GM18873 (cell line): ENCODE measurements around the gene SEMA5A.
"Not testable (repeated sequence)": the region's sequence is repeated elsewhere in the genome, so short reads cannot be mapped to it uniquely, and the experiment has no call there.

Experiments used
- ATAC-seq: cut with Tn5 transposase; IDR thresholded peaks from one replicate; pipeline ENCODE4 v1.9.1; 2021; ENCODE audit warnings: mild to moderate bottlenecking, moderate library complexity, moderate number of reproducible peaks; ENCODE audit not compliant: unreplicated experiment, low FRiP score

SEMA5A gene

DNA sequence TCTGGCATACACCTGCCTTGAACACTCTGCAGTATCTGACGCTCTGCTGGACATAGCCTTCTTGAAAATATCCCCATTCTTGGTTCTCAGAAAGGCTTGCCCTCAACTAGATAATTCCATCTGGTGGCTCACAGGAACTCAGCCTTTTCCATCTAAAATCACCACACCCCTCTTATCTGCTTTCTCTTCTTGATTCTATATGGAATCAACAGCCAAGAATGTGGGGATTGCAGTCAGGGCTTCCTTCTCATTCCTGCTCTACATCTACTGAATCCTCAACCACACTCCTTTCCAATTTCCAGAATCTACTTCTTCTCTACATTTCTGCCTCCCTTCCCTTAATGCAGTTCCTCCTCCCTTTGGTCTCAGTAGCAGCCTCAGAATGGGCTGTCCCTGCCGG lies 170.1 kb downstream of the SEMA5A start:
- ATAC-seq = no peak

- no peak for ATAC-seq
Observed at GRCh38 chr5:9374025-9374424, 171.8 kb downstream of the SEMA5A start.

DNA sequence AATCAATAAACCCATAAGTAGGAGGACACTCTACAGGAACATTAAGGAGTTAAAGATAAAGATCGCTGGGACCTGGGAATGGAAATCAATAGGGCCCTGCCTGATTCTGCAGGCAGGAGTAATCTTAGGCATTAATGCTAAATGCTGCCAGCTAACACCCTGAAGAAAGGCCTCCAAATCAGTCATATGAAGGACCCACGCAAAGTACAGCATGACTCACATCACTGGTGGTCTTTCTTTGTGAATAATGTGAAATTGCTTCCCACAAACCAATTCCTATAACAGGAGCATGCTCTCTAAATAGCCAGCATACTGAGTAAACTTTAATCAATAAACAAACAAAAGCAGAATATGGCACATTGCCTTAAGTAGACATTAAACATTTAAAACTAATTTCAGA lies 172.3 kb downstream of the SEMA5A start:
- no peak for ATAC-seq

- ATAC-seq = no peak
Observed at GRCh38 chr5:9370256-9370655, 175.6 kb downstream of the SEMA5A start.

GRCh38 chr5:9365512-9365911 lies 180.4 kb downstream of the SEMA5A start:
- no peak for ATAC-seq

- ATAC-seq = peak; percentile 18
Observed at GRCh38 chr5:9363449-9363848, 182.4 kb downstream of the SEMA5A start.

- peak; percentile 58 for ATAC-seq
Observed at GRCh38 chr5:9363026-9363425, 182.8 kb downstream of the SEMA5A start.

DNA sequence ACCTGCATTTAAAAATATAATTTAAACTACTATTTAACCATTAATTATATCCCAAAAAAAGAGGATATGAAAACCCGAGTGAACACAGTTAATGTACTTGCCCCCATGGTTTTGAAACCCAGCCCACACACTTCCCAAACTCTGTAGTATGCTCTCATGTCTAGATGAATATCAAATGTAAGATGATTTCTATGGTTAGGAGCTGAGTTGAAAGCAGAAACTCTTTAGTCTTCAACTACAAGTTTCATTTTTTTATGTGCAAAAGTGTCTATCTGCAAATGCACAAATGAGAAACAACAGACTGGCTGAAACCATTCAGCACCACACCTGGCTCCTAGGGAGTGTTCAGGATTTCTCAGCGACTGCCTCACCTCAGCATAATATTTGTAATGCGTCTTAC lies 183.3 kb downstream of the SEMA5A start:
- peak; percentile 40 for ATAC-seq

- peak; percentile 57 for ATAC-seq
Observed at GRCh38 chr5:9361835-9362234, 184.0 kb downstream of the SEMA5A start.

- no peak for ATAC-seq
Observed at GRCh38 chr5:9358961-9359685, 186.8 kb downstream of the SEMA5A start.

GRCh38 chr5:9356351-9356825 lies 189.5 kb downstream of the SEMA5A start:
- no peak for ATAC-seq

DNA sequence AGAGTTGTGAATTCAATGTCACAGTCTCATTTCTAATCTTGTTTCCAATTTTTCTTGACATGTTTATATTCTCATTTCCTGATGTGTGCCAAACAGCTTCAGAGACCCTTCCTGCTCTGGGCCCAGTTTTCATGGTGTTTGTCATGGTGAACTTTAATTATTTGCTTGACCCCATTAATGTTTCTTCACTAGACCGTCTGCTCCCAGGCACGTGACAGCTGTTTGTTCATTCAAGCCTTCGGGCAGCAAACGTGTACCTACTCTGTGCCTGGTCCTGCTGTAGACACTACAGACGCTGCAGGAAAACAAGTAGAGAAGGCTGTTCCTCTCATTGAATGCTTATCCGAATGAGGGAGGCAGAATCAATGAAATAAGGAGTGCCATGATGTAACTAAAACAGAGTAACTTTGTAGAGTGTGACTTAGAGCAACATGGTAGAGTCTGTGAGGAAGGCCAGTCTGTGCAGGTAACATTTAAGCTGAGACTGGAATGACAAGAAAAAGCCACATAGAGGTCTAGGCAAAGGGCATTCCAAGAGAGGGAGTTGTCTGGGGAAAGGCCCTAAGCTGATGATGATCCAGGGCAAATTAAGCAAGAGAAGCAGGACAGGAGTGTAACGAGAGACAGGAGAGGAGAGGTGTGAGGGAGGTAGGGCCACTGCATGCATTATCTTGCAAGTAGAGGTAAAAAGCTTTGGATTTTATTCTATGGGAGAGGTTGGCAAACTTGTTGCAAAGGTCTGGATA lies 191.4 kb downstream of the SEMA5A start:
- ATAC-seq = no peak

DNA sequence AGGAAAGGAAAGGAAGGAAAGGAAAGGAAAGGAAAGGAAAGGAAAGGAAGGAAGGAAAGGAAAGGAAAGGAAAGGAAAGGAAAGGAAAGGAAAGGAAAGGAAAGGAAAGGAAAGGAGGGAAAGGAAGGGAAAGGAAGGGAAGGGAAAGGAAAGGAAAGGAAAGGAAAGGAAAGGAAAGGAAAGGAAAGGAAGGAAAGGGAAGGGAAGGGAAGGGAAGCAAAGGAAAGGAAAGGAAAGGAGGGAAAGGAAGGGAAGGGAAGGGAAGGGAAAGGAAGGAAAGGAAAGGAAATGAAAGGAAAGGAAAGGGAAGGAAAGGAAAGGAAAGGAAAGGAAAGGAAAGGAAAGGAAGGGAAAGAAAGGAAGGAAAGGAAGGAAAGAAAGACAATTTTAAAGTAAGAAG lies 192.8 kb downstream of the SEMA5A start:
- ATAC-seq = not testable (repeated sequence)

- no peak for ATAC-seq
Observed at GRCh38 chr5:9351546-9351945, 194.3 kb downstream of the SEMA5A start.

- ATAC-seq = no peak
Observed at GRCh38 chr5:9350301-9350797, 195.5 kb downstream of the SEMA5A start.

DNA sequence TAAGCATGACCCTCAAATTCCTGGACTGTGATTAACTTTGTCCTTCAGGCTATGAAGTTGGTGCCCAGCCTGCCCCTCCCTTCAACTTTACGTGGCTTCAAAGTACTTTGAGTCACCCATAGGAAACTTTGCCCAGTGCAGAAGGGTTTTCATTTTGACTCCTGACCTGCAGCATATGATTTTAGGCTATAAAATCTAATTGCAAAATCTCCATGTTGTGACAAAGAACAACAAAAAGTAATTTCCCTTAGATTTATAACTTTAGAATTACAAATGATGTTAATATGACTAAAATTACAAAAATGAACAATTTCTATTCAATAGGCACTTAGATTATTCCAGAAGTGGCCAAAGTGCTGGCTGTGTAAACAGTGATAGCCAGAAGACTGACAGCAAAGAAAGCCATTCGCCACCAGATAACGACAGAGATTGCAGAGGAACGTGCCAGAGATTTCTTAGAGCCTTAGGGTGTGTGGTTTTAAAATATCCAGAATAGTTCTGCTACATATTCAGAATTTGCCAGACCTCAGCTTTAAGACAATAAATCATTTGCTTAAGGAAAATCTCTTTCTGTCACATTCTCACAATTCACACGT lies 197.4 kb downstream of the SEMA5A start:
- no peak for ATAC-seq

GRCh38 chr5:9347541-9348295 lies 198.2 kb downstream of the SEMA5A start:
- no peak for ATAC-seq

DNA sequence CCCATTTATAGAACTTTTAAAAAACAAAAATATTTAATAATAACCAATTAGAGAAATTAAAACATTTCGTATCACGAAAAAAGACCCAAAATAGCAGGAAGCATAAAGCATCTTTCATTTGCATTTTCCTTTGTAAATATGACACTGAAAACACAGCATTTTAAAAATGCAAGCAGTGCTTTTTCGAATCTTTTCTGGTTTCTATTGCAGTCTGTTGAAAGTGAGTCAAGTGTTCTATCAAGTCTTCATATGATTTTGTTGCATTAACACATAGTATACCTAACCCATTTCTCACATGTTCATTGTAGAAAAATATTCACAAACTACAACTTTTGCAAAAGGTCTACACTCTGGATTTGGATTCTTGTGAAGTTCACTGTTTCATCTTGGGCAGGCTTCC lies 198.8 kb downstream of the SEMA5A start:
- no peak for ATAC-seq

DNA sequence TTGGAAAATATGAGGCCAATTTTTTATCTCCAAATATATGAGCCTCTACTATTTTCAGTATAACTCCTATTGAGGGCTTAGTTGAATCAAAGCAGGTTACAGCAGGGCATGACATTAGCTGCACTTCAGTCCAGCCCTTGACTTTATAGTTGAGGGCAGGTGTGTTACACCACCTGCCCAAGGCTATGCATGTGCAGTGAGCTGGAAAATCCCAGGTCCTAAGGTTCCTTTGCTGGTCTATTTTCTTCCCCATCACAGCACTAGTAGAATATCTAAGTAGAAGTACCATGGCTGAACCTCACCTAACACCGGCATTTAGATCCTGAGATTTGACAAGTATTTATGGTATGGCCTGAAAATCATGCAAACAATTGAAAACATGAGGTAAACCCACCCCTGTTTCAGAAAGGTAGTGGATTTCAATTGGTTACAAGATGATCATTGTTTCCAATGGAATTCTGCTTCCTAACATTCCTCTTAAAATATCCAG lies 201.1 kb downstream of the SEMA5A start:
- no peak for ATAC-seq

DNA sequence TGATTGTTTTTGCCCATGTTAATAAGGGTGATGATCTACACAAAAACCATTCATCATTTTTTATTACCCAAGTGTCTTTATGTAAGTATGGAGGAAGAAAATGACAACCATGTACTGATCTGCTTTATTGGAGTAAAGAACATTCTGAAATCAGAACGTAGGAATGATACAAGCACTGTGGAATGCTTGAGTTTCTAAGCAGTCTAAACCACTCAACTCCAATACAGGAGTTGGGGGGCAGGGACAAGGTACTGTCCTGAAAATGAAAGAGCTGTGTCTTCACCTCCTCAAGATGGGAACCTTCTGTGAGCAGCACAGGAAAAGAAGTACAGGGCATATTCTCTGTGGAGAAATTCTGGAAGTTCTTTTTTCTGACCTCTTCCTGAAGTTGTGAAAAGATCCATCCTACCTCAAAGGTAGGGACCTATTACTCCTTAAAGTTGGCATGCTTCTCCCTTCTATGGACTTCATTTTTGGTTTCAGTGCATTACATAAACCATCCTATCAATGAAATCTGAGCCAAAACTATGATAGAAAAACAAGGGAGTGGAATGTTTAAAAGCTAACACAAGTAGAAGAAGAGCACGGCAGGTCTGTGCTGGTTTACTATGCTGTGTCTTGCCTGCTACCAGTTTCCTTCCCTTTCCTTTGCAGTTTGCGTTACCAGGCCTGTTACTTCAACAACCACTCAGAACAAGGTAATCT lies 202.6 kb downstream of the SEMA5A start:
- no peak for ATAC-seq
